ENCODE results near the gene SIL1.
"Not testable (repeated sequence)": the region's sequence is repeated elsewhere in the genome, so short reads cannot be mapped to it uniquely, and the experiment has no call there.

Gene SIL1

GRCh38 chr5:139068494-139069151, 129.5 kb downstream of the SIL1 start:
- Mint-ChIP-seq H3K4me3 (peak overlapping the region; percentile 3), H3K9me3 (no peaks in the 10 kb centered on the region), H3K4me1 (peaks cover 7% of the 10 kb centered on the region), H3K36me3 (no peaks in the 10 kb centered on the region), H3K27ac (peak overlapping the region; percentile 13)
- no peak for DNase-seq (ENCODE audit: low spot score in 2 of 2)
- ATAC-seq, result no peak

- Mint-ChIP-seq H3K27ac (peak overlapping the region; percentile 13), H3K4me3 (peak overlapping the region; percentile 3), H3K4me1 (peaks cover 7% of the 10 kb centered on the region), H3K36me3 (no peaks in the 10 kb centered on the region), H3K9me3 (no peaks in the 10 kb centered on the region)
- DNase-seq (ENCODE audit: low spot score in 2 of 2) (no peak), ATAC-seq (no peak)
Measured at GRCh38 chr5:139068060-139068459, 130.1 kb downstream of the SIL1 start.

GRCh38 chr5:139065306-139065705, 132.9 kb downstream of the SIL1 start:
- H3K9me3 Mint-ChIP-seq, result no peaks in the 10 kb centered on the region
- no peak for ATAC-seq
- DNase-seq (ENCODE audit: low spot score in 2 of 2), result no peak
- peaks cover 7% of the 10 kb centered on the region for H3K4me1 Mint-ChIP-seq
- no peaks in the 10 kb centered on the region for H3K36me3 Mint-ChIP-seq
- H3K4me3 Mint-ChIP-seq, result no peak overlapping the region
- H3K27ac Mint-ChIP-seq, result no peak overlapping the region

GRCh38 chr5:139064613-139065012, 133.6 kb downstream of the SIL1 start:
- ATAC-seq, result no peak
- peak overlapping the region; percentile 35 for H3K27ac Mint-ChIP-seq

GRCh38 chr5:139063664-139064054, 134.5 kb downstream of the SIL1 start:
- no peaks in the 10 kb centered on the region for H3K9me3 Mint-ChIP-seq
- H3K36me3 Mint-ChIP-seq, result no peaks in the 10 kb centered on the region
- H3K4me1 Mint-ChIP-seq, result peaks cover 7% of the 10 kb centered on the region
- no peak for ATAC-seq
- no peak overlapping the region for H3K4me3 Mint-ChIP-seq
- no peak for DNase-seq (ENCODE audit: low spot score in 2 of 2)
- H3K27ac Mint-ChIP-seq, result no peak overlapping the region

More at GRCh38 chr5:139064613-139065012, 133.6 kb downstream of the SIL1 start:
- peaks cover 7% of the 10 kb centered on the region for H3K4me1 Mint-ChIP-seq
- no peak for DNase-seq (ENCODE audit: low spot score in 2 of 2)
- no peak overlapping the region for H3K4me3 Mint-ChIP-seq
- no peaks in the 10 kb centered on the region for H3K36me3 Mint-ChIP-seq
- no peaks in the 10 kb centered on the region for H3K9me3 Mint-ChIP-seq

- ATAC-seq, result no peak
- H3K4me1 Mint-ChIP-seq, result peaks cover 2% of the 10 kb centered on the region
- no peak overlapping the region for H3K4me3 Mint-ChIP-seq
- H3K27ac Mint-ChIP-seq, result peak overlapping the region; percentile 5
- H3K9me3 Mint-ChIP-seq, result no peaks in the 10 kb centered on the region
- no peaks in the 10 kb centered on the region for H3K36me3 Mint-ChIP-seq
- no peak for DNase-seq (ENCODE audit: low spot score in 2 of 2)
Measured at GRCh38 chr5:139062910-139063663, 135.1 kb downstream of the SIL1 start.

- no peaks in the 10 kb centered on the region for H3K9me3 Mint-ChIP-seq
- no peak overlapping the region for H3K4me3 Mint-ChIP-seq
- ATAC-seq (no peak), DNase-seq (ENCODE audit: low spot score in 2 of 2) (no peak)
- no peaks in the 10 kb centered on the region for H3K36me3 Mint-ChIP-seq
- H3K4me1 Mint-ChIP-seq, result no peaks in the 10 kb centered on the region
- no peak overlapping the region for H3K27ac Mint-ChIP-seq
Measured at GRCh38 chr5:139061856-139062255, 136.3 kb downstream of the SIL1 start.

- H3K27ac Mint-ChIP-seq, result no peak overlapping the region
- ATAC-seq, result no peak
- H3K4me3 Mint-ChIP-seq, result no peak overlapping the region
- H3K36me3 Mint-ChIP-seq, result no peaks in the 10 kb centered on the region
- no peaks in the 10 kb centered on the region for H3K9me3 Mint-ChIP-seq
- H3K4me1 Mint-ChIP-seq, result no peaks in the 10 kb centered on the region
- DNase-seq (ENCODE audit: low spot score in 2 of 2), result no peak
Measured at GRCh38 chr5:139061274-139061673, 136.9 kb downstream of the SIL1 start.

- no peak for ATAC-seq
- no peaks in the 10 kb centered on the region for H3K9me3 Mint-ChIP-seq
- no peaks in the 10 kb centered on the region for H3K36me3 Mint-ChIP-seq
- no peak overlapping the region for H3K4me3 Mint-ChIP-seq
- DNase-seq (ENCODE audit: low spot score in 2 of 2), result no peak
- H3K27ac Mint-ChIP-seq, result no peak overlapping the region
- H3K4me1 Mint-ChIP-seq, result no peaks in the 10 kb centered on the region
Measured at GRCh38 chr5:139058121-139058520, 140.0 kb downstream of the SIL1 start.

GRCh38 chr5:139057045-139057939, 140.9 kb downstream of the SIL1 start:
- not testable (repeated sequence) for H3K4me1 Mint-ChIP-seq; H3K36me3 Mint-ChIP-seq; H3K9me3 Mint-ChIP-seq; DNase-seq (ENCODE audit: low spot score in 2 of 2); H3K4me3 Mint-ChIP-seq; ATAC-seq; H3K27ac Mint-ChIP-seq

GRCh38 chr5:139052975-139053374, 145.2 kb downstream of the SIL1 start:
- DNase-seq (ENCODE audit: low spot score in 2 of 2) (no peak), ATAC-seq (no peak)
- Mint-ChIP-seq H3K27ac (no peak overlapping the region), H3K36me3 (no peaks in the 10 kb centered on the region), H3K9me3 (no peaks in the 10 kb centered on the region), H3K4me3 (no peak overlapping the region), H3K4me1 (no peaks in the 10 kb centered on the region)

- no peak for DNase-seq (ENCODE audit: low spot score in 2 of 2)
- Mint-ChIP-seq H3K4me3 (no peak overlapping the region), H3K9me3 (no peaks in the 10 kb centered on the region), H3K4me1 (no peaks in the 10 kb centered on the region), H3K36me3 (no peaks in the 10 kb centered on the region), H3K27ac (no peak overlapping the region)
- ATAC-seq, result no peak
Measured at GRCh38 chr5:139051392-139051791, 146.8 kb downstream of the SIL1 start.

- H3K36me3 Mint-ChIP-seq, result no peaks in the 10 kb centered on the region
- no peak for ATAC-seq
Measured at GRCh38 chr5:139050432-139050831, 147.7 kb downstream of the SIL1 start.

GRCh38 chr5:139049780-139050179, 148.4 kb downstream of the SIL1 start:
- Mint-ChIP-seq H3K4me1 (no peaks in the 10 kb centered on the region), H3K36me3 (no peaks in the 10 kb centered on the region), H3K27ac (no peak overlapping the region), H3K9me3 (no peaks in the 10 kb centered on the region), H3K4me3 (no peak overlapping the region)
- no peak for DNase-seq (ENCODE audit: low spot score in 2 of 2)
- ATAC-seq, result no peak

More at GRCh38 chr5:139050432-139050831, 147.7 kb downstream of the SIL1 start:
- DNase-seq (ENCODE audit: low spot score in 2 of 2), result no peak
- Mint-ChIP-seq H3K9me3 (no peaks in the 10 kb centered on the region), H3K27ac (no peak overlapping the region), H3K4me3 (no peak overlapping the region), H3K4me1 (no peaks in the 10 kb centered on the region)

- no peaks in the 10 kb centered on the region for H3K36me3 Mint-ChIP-seq
- DNase-seq (ENCODE audit: low spot score in 2 of 2) (no peak), ATAC-seq (no peak)
- H3K4me3 Mint-ChIP-seq, result no peak overlapping the region
- H3K9me3 Mint-ChIP-seq, result no peaks in the 10 kb centered on the region
- H3K27ac Mint-ChIP-seq, result no peak overlapping the region
- no peaks in the 10 kb centered on the region for H3K4me1 Mint-ChIP-seq
Measured at GRCh38 chr5:139046551-139046950, 151.6 kb downstream of the SIL1 start.

Measured in stimulated activated effector memory CD8-positive, alpha-beta T cell treated with anti-CD3 and anti-CD28 coated beads, Interleukin-12 subunit alpha, Interleukin-12 subunit beta, amount 100 ng/mL, for 72 hours (primary cell).